ENCODE results near the gene CLEC17A. TPM values are rescaled to one million over a fixed set of nuclear protein-coding genes. Genes with fewer than 3 reads are reported as not detected.

Gene CLEC17A
- total RNA-seq, 1 donor = 0.09 TPM

DNA sequence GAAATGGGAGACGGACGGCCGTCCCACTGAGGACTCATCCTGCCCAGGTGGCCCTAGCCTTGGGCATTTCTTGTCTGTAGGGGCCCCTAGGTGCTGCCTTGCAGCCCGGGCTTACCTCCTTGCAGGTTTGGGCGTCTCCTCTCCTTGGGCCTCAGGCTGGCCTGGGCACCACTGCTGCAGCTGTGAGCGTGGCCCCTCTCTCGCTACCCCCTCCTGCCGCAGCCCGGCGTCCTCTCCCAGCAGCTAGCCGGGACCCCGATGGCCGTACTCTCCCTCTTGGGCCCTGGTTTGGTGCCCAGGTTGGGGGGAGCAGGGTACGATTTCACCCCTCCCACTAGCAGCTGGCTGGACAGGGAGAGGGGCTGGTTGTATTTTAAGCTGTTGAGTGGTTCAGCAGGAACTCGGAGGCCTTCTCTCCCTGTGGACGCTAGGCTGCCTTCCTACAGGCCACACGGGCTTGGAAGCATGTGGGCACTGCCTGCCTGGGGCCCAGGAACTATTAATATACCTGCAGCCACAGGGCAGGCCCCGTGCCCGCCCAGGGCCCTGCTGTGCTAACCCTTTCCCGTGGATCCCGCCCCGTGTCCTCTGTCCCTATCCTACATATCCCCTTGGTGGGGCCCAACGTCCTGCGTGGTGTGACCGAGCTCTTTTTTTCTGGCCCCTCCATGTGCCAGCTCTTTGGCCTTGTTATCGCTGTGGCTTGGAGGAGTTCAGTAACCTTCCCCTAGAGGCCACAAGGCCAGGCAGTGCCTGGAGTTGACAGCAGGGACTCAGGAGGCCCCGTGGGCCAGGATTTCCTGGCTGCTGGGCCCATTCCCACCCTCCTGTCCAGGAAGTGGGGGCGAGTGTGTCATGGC, 22.7 kb upstream of the CLEC17A start:
- H3K4me3 ChIP-seq (ENCODE audit: low read depth, low read length) = no peak overlapping the region
- TF ChIP-seq, protein P1, sequence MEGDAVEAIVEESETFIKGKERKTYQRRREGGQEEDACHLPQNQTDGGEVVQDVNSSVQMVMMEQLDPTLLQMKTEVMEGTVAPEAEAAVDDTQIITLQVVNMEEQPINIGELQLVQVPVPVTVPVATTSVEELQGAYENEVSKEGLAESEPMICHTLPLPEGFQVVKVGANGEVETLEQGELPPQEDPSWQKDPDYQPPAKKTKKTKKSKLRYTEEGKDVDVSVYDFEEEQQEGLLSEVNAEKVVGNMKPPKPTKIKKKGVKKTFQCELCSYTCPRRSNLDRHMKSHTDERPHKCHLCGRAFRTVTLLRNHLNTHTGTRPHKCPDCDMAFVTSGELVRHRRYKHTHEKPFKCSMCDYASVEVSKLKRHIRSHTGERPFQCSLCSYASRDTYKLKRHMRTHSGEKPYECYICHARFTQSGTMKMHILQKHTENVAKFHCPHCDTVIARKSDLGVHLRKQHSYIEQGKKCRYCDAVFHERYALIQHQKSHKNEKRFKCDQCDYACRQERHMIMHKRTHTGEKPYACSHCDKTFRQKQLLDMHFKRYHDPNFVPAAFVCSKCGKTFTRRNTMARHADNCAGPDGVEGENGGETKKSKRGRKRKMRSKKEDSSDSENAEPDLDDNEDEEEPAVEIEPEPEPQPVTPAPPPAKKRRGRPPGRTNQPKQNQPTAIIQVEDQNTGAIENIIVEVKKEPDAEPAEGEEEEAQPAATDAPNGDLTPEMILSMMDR (IDR thresholded peaks at IDR 0.05; ENCODE audit: insufficient read depth, low read length) = no peak
- no peak for DNase-seq (ENCODE audit: low read depth)

DNA sequence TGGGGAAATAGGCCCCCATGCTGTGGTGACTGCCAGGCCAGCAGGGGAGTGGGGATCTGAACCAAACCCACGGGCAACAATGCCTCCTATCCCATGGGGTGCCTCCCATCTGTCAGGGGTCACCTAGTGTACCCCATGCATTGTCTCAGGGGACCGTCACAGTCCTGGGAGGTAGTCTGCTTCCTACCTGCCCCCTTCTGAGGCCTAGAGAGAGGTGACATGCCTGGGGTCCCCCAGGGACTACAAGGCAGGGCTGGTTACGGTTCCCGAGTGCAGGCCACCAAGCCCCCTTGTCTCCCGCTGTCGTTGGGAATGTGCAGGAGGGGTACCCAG, 22.1 kb upstream of the CLEC17A start:
- no peak overlapping the region for H3K4me3 ChIP-seq (ENCODE audit: low read depth, low read length)
- TF ChIP-seq, protein P1 (IDR thresholded peaks at IDR 0.05; ENCODE audit: insufficient read depth, low read length) = no peak
- no peak for DNase-seq (ENCODE audit: low read depth)

DNA sequence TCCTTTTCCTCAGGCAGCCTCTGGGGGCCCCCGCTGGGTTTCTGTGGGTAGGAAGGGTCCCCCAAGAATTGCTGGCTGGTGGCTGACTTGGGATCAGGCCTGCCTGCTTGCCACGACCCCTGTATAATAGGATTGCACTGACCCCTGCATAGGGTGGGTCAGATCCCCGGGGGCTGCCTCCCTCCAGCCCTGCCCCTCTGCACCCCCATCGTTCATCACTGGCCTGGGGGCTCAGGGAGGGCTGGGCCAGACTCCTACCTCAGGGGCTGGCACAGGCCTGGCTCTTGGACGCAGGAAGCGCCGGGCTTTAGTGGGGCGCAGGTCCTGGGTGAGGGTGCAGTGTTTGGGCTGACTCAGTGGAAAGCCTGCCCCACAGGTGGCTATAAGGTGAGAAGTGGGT, 21.6 kb upstream of the CLEC17A start:
- DNase-seq (ENCODE audit: low read depth) = no peak
- H3K4me3 ChIP-seq (ENCODE audit: low read depth, low read length) = no peak overlapping the region
- TF ChIP-seq, protein P1 (IDR thresholded peaks at IDR 0.05; ENCODE audit: insufficient read depth, low read length) = no peak

DNA sequence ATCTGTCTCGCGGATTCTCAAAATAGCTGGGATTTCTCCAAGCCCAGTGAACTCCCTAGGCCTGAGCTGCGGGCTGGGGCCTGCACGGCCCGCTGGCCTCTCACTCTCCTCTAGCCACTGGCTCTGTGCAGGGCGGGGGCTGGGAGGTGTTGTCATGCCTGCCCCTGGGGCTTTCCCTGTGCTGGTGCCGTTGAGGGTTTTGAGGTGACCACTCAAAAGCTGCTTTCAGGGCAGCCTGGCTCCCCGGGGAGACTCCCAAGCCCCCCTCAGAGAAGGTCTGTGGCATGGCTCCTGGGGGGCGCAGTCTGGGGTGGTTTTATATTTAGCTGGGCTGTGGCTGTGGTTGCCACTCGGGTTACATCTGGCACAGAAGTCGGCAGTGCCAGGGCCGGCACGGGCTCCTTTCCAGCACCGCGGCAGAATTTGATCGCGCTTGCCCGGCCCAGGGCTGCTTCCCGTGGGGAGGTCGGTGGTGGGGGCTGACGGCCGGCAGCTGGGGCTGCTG, 21.0 kb upstream of the CLEC17A start:
- no peak overlapping the region for H3K4me3 ChIP-seq (ENCODE audit: low read depth, low read length)
- TF ChIP-seq, protein P1 (IDR thresholded peaks at IDR 0.05; ENCODE audit: insufficient read depth, low read length) = no peak
- DNase-seq (ENCODE audit: low read depth) = peak; percentile 37

DNA sequence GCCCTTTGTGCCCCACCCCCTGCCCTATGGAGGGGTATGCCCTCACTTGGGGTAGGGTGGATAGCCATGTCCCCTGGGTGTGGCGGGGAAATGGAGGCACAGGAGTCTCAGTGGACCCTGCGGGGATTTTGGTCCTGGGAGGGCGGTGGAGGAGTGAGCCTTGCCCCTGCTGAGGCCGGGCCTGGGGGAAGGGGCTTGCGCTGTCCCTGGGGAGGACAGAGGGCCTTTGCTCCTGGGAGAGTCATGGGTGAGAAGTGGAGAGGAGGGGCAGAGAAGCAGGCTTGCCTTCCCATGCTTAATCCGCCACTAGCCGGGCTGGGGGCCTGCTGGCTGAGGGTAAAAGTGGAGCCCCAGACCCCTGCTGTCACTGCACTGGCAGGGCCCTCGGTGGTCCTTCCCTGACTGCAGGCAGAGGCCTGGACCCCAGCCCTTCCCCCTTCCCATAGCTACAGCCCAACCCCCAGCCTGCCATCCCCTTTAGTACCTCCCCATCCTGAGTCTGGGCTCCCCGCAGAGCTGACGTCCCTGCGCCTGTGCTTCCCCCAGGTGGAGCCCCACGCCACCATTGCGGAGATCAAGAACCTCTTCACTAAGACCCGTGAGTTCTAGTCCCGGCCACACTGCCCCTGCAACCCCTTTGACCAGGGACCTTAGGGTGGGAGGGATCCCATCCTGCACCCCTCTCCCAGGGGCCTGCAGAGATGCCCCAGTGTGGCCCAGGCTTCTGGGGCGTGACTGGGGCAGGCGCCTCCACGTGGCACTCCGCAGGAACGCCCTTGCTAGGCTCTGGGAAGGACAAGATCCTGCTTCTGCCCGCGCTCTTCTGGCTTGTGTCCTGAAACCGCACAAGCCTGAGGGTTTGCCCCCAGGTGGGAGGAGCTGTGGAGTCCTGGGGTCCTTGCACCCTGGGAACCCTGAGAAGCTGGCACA, 20.0 kb upstream of the CLEC17A start:
- no peak for DNase-seq (ENCODE audit: low read depth)
- TF ChIP-seq, protein P1 (IDR thresholded peaks at IDR 0.05; ENCODE audit: insufficient read depth, low read length) = no peak
- H3K4me3 ChIP-seq (ENCODE audit: low read depth, low read length) = no peak overlapping the region

DNA sequence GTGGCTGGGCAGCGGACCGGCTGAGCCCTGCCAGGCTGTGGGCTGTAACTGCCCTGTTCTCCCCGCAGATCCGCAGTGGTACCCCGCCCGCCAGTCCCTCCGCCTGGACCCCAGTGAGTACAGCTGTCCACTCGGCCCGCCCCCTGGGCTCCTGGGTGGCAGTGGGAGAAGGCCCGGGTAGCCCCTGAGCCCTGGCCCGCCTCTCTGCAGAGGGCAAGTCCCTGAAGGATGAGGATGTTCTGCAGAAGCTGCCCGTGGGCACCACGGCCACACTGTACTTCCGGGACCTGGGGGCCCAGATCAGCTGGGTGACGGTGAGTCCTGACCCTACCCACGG, 19.3 kb upstream of the CLEC17A start:
- no peak for DNase-seq (ENCODE audit: low read depth)
- no peak overlapping the region for H3K4me3 ChIP-seq (ENCODE audit: low read depth, low read length)
- TF ChIP-seq, protein P1 (IDR thresholded peaks at IDR 0.05; ENCODE audit: insufficient read depth, low read length) = no peak
